Fibroblast of the aortic adventitia (primary cell): ENCODE data around the gene LAP3. TPM values are rescaled to one million over a fixed set of nuclear protein-coding genes. Genes with fewer than 3 reads are reported as not detected.
A peak's percentile ranks its signal among the peaks of the same experiment; 100 is the strongest.

ENCODE experiments used
- DNase-seq: peaks from one replicate; pipeline ENCODE4 v3.0.0-alpha.2; 2010; ENCODE audit warnings: low read depth
- H3K4me3 ChIP-seq: 2 replicates; pipeline ENCODE4 v1.5.1; 2011; ENCODE audit warnings: low read depth, mild to moderate bottlenecking, control low read depth, low read length, moderate library complexity
- total RNA-seq: library from RNA; depleted of rRNA; stranded (reverse); fragments of >200 nt; gene quantifications from 2 replicates; pipeline ENCODE4 v1.2.3, GENCODE V29; 2012; ENCODE audit warnings: low replicate concordance
- TF ChIP-seq, protein P1 (sequence below): IDR thresholded peaks from 2 replicates; pipeline ENCODE4 v1.5.1; 2011; ENCODE audit warnings: mild to moderate bottlenecking, low read length, control low read depth, inconsistent platforms; ENCODE audit not compliant: insufficient read depth

The LAP3 gene
- total RNA-seq, 1 donor, result 76.9 TPM

GRCh38 chr4:17578482-17578891 lies 1.5 kb downstream of the LAP3 start:
- TF ChIP-seq, protein P1, sequence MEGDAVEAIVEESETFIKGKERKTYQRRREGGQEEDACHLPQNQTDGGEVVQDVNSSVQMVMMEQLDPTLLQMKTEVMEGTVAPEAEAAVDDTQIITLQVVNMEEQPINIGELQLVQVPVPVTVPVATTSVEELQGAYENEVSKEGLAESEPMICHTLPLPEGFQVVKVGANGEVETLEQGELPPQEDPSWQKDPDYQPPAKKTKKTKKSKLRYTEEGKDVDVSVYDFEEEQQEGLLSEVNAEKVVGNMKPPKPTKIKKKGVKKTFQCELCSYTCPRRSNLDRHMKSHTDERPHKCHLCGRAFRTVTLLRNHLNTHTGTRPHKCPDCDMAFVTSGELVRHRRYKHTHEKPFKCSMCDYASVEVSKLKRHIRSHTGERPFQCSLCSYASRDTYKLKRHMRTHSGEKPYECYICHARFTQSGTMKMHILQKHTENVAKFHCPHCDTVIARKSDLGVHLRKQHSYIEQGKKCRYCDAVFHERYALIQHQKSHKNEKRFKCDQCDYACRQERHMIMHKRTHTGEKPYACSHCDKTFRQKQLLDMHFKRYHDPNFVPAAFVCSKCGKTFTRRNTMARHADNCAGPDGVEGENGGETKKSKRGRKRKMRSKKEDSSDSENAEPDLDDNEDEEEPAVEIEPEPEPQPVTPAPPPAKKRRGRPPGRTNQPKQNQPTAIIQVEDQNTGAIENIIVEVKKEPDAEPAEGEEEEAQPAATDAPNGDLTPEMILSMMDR, result no peak
- peak overlapping the region; percentile 85 for H3K4me3 ChIP-seq
- peak; percentile 18 for DNase-seq

DNA sequence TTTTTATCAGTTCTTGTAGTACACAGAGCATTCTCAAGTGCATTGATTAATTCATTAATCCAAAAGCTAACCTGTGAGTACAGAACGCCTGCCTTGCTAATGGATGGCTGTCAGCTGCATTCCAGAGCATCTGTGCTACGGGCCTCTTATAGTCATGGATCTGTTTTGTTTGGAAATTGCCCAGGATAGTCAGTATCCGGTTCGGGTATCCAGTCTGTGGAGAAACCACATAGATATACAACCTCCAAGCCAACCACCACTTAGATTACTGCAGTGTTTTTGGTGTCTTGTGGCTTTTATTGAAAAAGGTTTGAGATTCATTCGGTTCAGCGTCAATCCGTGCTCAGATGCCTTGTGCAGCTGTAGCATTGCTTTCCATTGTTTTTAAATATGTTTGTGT lies 4.0 kb downstream of the LAP3 start:
- no peak overlapping the region for H3K4me3 ChIP-seq
- DNase-seq, result peak; percentile 65
- TF ChIP-seq, protein P1, result no peak

- no peak for DNase-seq
- TF ChIP-seq, protein P1, result no peak
- no peak overlapping the region for H3K4me3 ChIP-seq
These were observed 6.3 kb downstream of the LAP3 start for GRCh38 chr4:17583276-17583675.

DNA sequence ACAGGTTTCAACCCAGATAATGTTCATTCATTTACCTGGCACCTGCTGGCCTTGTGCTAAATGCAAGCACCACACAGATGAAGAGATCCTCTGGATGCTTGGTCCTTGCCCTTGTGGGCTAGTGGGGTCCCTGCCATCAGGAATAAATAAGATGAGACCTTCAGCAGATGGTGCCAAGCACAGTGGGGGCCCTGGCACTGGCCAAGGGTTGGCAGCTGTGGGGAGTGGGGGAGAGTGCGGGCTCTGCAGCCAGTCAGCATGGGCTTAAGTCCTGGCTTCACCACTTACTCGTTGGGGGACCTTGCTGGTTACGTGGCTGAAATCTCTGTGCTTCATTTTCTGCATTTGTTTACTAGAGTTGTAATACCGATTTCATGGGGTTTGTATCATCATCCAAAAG lies 6.9 kb downstream of the LAP3 start:
- DNase-seq, result no peak
- TF ChIP-seq, protein P1, result no peak
- no peak overlapping the region for H3K4me3 ChIP-seq

GRCh38 chr4:17584521-17585213 lies 7.7 kb downstream of the LAP3 start:
- TF ChIP-seq, protein P1, result no peak
- no peak for DNase-seq
- H3K4me3 ChIP-seq, result no peak overlapping the region

GRCh38 chr4:17587094-17587822 lies 10.3 kb downstream of the LAP3 start:
- TF ChIP-seq, protein P1, result no peak
- DNase-seq, result no peak
- no peak overlapping the region for H3K4me3 ChIP-seq
